ENCODE data around the gene UGT1A5. TPM values are rescaled to one million over a fixed set of nuclear protein-coding genes. Genes with fewer than 3 reads are reported as not detected.

Gene UGT1A5
- total RNA-seq, 1 donor, result not detected

- no peaks in the 10 kb centered on the region for H3K79me2 ChIP-seq (ENCODE audit: insufficient read depth, low read length)
- no peak overlapping the region for H2AFZ ChIP-seq (ENCODE audit: low read length)
- peaks cover 24% of the 10 kb centered on the region for H3K27me3 ChIP-seq (ENCODE audit: insufficient read depth, low read length)
- H3K4me3 ChIP-seq (ENCODE audit: insufficient read depth, low read length), result no peak overlapping the region
- no peaks in the 10 kb centered on the region for H3K9me3 ChIP-seq (ENCODE audit: low read depth, low read length)
- no peak for DNase-seq (ENCODE audit: insufficient read length, low spot score, missing footprints)
- H3K4me2 ChIP-seq (ENCODE audit: insufficient read depth, low read length), result no peak overlapping the region
- no peak overlapping the region for H3K27ac ChIP-seq (ENCODE audit: low read depth, low read length)
- no peak for TF ChIP-seq CTCF (IDR thresholded peaks at IDR 0.05; ENCODE audit: extremely low read depth, low read depth, low read length)
- no peaks in the 10 kb centered on the region for H3K4me1 ChIP-seq (ENCODE audit: insufficient read depth, low read length)
- no peaks in the 10 kb centered on the region for H3K36me3 ChIP-seq (ENCODE audit: insufficient read depth, low read length)
- no peaks in the 10 kb centered on the region for H4K20me1 ChIP-seq (ENCODE audit: insufficient read depth, low read length)
Measured at GRCh38 chr2:233803292-233803911, 90.7 kb downstream of the UGT1A5 start.

- H3K9me3 ChIP-seq (ENCODE audit: low read depth, low read length), result no peaks in the 10 kb centered on the region
- no peak for TF ChIP-seq CTCF (IDR thresholded peaks at IDR 0.05; ENCODE audit: extremely low read depth, low read depth, low read length)
- no peaks in the 10 kb centered on the region for H3K36me3 ChIP-seq (ENCODE audit: insufficient read depth, low read length)
- H3K27me3 ChIP-seq (ENCODE audit: insufficient read depth, low read length), result peaks cover 30% of the 10 kb centered on the region
- H3K4me2 ChIP-seq (ENCODE audit: insufficient read depth, low read length), result no peak overlapping the region
- no peaks in the 10 kb centered on the region for H4K20me1 ChIP-seq (ENCODE audit: insufficient read depth, low read length)
- H3K4me3 ChIP-seq (ENCODE audit: insufficient read depth, low read length), result no peak overlapping the region
- no peak overlapping the region for H3K27ac ChIP-seq (ENCODE audit: low read depth, low read length)
- H2AFZ ChIP-seq (ENCODE audit: low read length), result no peak overlapping the region
- DNase-seq (ENCODE audit: insufficient read length, low spot score, missing footprints), result peak; percentile 32
- H3K79me2 ChIP-seq (ENCODE audit: insufficient read depth, low read length), result no peaks in the 10 kb centered on the region
- H3K4me1 ChIP-seq (ENCODE audit: insufficient read depth, low read length), result no peaks in the 10 kb centered on the region
Measured at GRCh38 chr2:233803994-233804393, 91.3 kb downstream of the UGT1A5 start.

GRCh38 chr2:233807215-233807865, 94.6 kb downstream of the UGT1A5 start:
- no peak overlapping the region for H3K27ac ChIP-seq (ENCODE audit: low read depth, low read length)
- no peaks in the 10 kb centered on the region for H4K20me1 ChIP-seq (ENCODE audit: insufficient read depth, low read length)
- H2AFZ ChIP-seq (ENCODE audit: low read length), result no peak overlapping the region

More at GRCh38 chr2:233807215-233807865, 94.6 kb downstream of the UGT1A5 start:
- H3K79me2 ChIP-seq (ENCODE audit: insufficient read depth, low read length), result no peaks in the 10 kb centered on the region
- H3K4me2 ChIP-seq (ENCODE audit: insufficient read depth, low read length), result no peak overlapping the region
- no peaks in the 10 kb centered on the region for H3K9me3 ChIP-seq (ENCODE audit: low read depth, low read length)
- peaks cover 41% of the 10 kb centered on the region for H3K27me3 ChIP-seq (ENCODE audit: insufficient read depth, low read length)
- H3K4me3 ChIP-seq (ENCODE audit: insufficient read depth, low read length), result no peak overlapping the region
- H3K4me1 ChIP-seq (ENCODE audit: insufficient read depth, low read length), result no peaks in the 10 kb centered on the region
- no peaks in the 10 kb centered on the region for H3K36me3 ChIP-seq (ENCODE audit: insufficient read depth, low read length)
- no peak for DNase-seq (ENCODE audit: insufficient read length, low spot score, missing footprints)
- TF ChIP-seq CTCF (IDR thresholded peaks at IDR 0.05; ENCODE audit: extremely low read depth, low read depth, low read length), result peak; percentile 30
